HepG2 (cell line): ENCODE results near the gene PHF10. TPM values are rescaled to one million over a fixed set of nuclear protein-coding genes. Genes with fewer than 3 reads are reported as not detected.
A peak's percentile ranks its signal among the peaks of the same experiment; 100 is the strongest.

Experiments used
- CEBPB ChIP-seq: IDR thresholded peaks from 2 replicates; pipeline ENCODE4 v1.6.1; 2011; ENCODE audit warnings: low read depth, low read length, improper control_type of control experiment, borderline replicate concordance
- CEBPG ChIP-seq: IDR thresholded peaks from 2 replicates; pipeline ENCODE4 v1.6.1; 2016
- FOXA3 ChIP-seq: IDR thresholded peaks from 2 replicates; pipeline ENCODE4 v1.6.1; 2016; ENCODE audit warnings: missing genetic modification reagents, missing compliant biosample characterization
- GATAD2A ChIP-seq: IDR thresholded peaks from 2 replicates; pipeline ENCODE4 v1.6.1; 2016
- SALL1 ChIP-seq: sonication (generic); formaldehyde crosslinking; IDR thresholded peaks from 2 replicates; pipeline ENCODE4 v1.8.0; 2022; ENCODE audit warnings: mild to moderate bottlenecking, missing genetic modification reagents
- ZBTB21 ChIP-seq: sonication (generic); formaldehyde crosslinking; IDR thresholded peaks from 2 replicates; pipeline ENCODE4 v1.4.0; 2020; ENCODE audit warnings: missing genetic modification reagents
- ZNF350 ChIP-seq: sonication (generic); formaldehyde crosslinking; IDR thresholded peaks from 2 replicates; pipeline ENCODE4 v1.4.0; 2020; ENCODE audit warnings: mild to moderate bottlenecking, low read depth, missing genetic modification reagents, borderline replicate concordance
- polyA plus RNA-seq, 8 experiments: library from polyadenylated mRNA; depleted of rRNA in 3 of 8; stranded (reverse) in 7 of 8; unstranded in 1 of 8; fragments of >200 nt; fragmentation: Illumina TruSeq in 4 of 8; extraction: Trizol in 4 of 8; gene quantifications; 2 replicates each; pipeline versions ENCODE4 v1.2.1 to v1.2.3, GENCODE V29; 2011 to 2016; ENCODE audit warnings: low read depth in 4 of 8, missing spikeins in 1 of 8, mixed read lengths in 1 of 8; ENCODE audit not compliant: insufficient read depth in 1 of 8
- total RNA-seq, 5 experiments: library from RNA; depleted of rRNA; stranded (reverse); fragments of >200 nt; fragmentation: Illumina TruSeq; extraction: Trizol; gene quantifications; 2 replicates each; pipeline ENCODE4 v1.2.3, GENCODE V29; 2016; ENCODE audit warnings: low read depth in 1 of 5
- TF ChIP-seq, protein P1 (sequence below): sonication (generic); formaldehyde crosslinking; IDR thresholded peaks from 2 replicates; pipeline ENCODE4 v1.5.0; 2020; ENCODE audit warnings: mild to moderate bottlenecking, missing genetic modification reagents, borderline replicate concordance
- TF ChIP-seq, protein P2 (sequence below): sonication (generic); formaldehyde crosslinking; IDR thresholded peaks from 2 replicates; pipeline ENCODE4 v1.4.0; 2020; ENCODE audit warnings: missing genetic modification reagents
- TF ChIP-seq, protein P3 (sequence below): sonication (generic); formaldehyde crosslinking; IDR thresholded peaks from 2 replicates; pipeline ENCODE4 v1.4.0; 2020; ENCODE audit warnings: missing genetic modification reagents, mild to moderate bottlenecking, borderline replicate concordance

PHF10 gene
- total and polyA plus RNA-seq, 2 of the 13 experiments (the other 11 are each of a cell fraction or from before 2014, with no cell fraction given) = 42.1 to 84.1 TPM

GRCh38 chr6:169765789-169766188 lies 41.5 kb upstream of the PHF10 start (continued):
- 0 out of 2 replicates have a peak, but pooled peaks have one; percentile 50 for TF ChIP-seq GATAD2A (CRISPR knock-in tag)
- TF ChIP-seq, protein P1, sequence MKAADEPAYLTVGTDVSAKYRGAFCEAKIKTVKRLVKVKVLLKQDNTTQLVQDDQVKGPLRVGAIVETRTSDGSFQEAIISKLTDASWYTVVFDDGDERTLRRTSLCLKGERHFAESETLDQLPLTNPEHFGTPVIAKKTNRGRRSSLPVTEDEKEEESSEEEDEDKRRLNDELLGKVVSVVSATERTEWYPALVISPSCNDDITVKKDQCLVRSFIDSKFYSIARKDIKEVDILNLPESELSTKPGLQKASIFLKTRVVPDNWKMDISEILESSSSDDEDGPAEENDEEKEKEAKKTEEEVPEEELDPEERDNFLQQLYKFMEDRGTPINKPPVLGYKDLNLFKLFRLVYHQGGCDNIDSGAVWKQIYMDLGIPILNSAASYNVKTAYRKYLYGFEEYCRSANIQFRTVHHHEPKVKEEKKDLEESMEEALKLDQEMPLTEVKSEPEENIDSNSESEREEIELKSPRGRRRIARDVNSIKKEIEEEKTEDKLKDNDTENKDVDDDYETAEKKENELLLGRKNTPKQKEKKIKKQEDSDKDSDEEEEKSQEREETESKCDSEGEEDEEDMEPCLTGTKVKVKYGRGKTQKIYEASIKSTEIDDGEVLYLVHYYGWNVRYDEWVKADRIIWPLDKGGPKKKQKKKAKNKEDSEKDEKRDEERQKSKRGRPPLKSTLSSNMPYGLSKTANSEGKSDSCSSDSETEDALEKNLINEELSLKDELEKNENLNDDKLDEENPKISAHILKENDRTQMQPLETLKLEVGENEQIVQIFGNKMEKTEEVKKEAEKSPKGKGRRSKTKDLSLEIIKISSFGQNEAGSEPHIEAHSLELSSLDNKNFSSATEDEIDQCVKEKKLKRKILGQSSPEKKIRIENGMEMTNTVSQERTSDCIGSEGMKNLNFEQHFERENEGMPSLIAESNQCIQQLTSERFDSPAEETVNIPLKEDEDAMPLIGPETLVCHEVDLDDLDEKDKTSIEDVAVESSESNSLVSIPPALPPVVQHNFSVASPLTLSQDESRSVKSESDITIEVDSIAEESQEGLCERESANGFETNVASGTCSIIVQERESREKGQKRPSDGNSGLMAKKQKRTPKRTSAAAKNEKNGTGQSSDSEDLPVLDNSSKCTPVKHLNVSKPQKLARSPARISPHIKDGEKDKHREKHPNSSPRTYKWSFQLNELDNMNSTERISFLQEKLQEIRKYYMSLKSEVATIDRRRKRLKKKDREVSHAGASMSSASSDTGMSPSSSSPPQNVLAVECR (CRISPR knock-in tag) = peak; percentile 70; the same call in 1 of the 2 replicates
- peak; percentile 27; the same call in 1 of the 2 replicates for TF ChIP-seq SALL1 (CRISPR knock-in tag)
- peak; percentile 91 for TF ChIP-seq CEBPB
- TF ChIP-seq, protein P2, sequence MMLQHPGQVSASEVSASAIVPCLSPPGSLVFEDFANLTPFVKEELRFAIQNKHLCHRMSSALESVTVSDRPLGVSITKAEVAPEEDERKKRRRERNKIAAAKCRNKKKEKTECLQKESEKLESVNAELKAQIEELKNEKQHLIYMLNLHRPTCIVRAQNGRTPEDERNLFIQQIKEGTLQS = peak; percentile 55; the same call in 1 of the 2 replicates
- TF ChIP-seq CEBPG (CRISPR knock-in tag) = peak; percentile 70
- TF ChIP-seq FOXA3 (CRISPR knock-in tag) = peak; percentile 16; the same call in 1 of the 2 replicates
- TF ChIP-seq ZBTB21 (CRISPR knock-in tag) = 0 out of 2 replicates have a peak, but pooled peaks have one; percentile 29
- TF ChIP-seq, protein P3, sequence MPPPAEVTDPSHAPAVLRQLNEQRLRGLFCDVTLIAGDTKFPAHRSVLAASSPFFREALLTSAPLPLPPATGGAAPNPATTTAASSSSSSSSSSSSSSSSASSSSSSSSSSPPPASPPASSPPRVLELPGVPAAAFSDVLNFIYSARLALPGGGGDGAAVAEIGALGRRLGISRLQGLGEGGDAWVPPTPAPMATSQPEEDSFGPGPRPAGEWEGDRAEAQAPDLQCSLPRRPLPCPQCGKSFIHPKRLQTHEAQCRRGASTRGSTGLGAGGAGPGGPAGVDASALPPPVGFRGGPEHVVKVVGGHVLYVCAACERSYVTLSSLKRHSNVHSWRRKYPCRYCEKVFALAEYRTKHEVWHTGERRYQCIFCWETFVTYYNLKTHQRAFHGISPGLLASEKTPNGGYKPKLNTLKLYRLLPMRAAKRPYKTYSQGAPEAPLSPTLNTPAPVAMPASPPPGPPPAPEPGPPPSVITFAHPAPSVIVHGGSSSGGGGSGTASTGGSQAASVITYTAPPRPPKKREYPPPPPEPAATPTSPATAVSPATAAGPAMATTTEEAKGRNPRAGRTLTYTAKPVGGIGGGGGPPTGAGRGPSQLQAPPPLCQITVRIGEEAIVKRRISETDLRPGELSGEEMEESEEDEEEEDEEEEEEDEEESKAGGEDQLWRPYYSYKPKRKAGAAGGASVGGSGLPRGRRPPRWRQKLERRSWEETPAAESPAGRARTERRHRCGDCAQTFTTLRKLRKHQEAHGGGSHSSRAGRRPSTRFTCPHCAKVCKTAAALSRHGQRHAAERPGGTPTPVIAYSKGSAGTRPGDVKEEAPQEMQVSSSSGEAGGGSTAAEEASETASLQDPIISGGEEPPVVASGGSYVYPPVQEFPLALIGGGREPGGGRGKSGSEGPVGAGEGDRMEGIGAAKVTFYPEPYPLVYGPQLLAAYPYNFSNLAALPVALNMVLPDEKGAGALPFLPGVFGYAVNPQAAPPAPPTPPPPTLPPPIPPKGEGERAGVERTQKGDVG (CRISPR knock-in tag) = 0 out of 2 replicates have a peak, but pooled peaks have one; percentile 52
- peak; percentile 35; the same call in 1 of the 2 replicates for TF ChIP-seq ZNF350
